ENCODE measurements around the gene TMEM235.

DNA sequence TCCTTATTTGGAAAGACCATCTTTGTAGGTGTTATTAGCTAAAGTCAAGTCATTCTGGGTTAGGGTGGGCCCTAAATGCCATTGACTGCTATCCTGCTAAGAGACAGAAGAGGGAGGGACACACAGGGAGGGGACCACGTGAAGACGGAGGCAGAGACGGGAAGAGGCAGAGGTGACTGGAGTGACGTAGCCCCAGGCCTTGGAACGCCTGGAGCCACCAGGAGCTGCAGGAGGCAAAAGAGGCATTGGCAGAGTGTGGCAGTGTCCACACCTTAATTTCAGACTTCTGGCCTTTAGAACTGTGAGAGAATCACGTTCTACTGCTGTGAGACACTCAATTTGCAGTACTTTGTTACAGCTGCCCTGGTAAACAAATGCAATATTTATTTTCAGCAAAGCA, 31.0 kb upstream of the TMEM235 start:
- TF ChIP-seq POLR2AphosphoS5 (IDR thresholded peaks at IDR 0.05; ENCODE audit: low read depth) = no peak
- TF ChIP-seq CTCF (conservative IDR thresholded peaks at IDR 0.05; ENCODE audit: low read depth in 2 of 2) = no peak
- no peak for TF ChIP-seq EZH2 (IDR thresholded peaks at IDR 0.05; ENCODE audit: low read depth, unreplicated experiment)
- no peak for TF ChIP-seq CREB1 (CRISPR knock-in tag; IDR thresholded peaks at IDR 0.05; ENCODE audit: low read depth)
- TF ChIP-seq, protein P1, sequence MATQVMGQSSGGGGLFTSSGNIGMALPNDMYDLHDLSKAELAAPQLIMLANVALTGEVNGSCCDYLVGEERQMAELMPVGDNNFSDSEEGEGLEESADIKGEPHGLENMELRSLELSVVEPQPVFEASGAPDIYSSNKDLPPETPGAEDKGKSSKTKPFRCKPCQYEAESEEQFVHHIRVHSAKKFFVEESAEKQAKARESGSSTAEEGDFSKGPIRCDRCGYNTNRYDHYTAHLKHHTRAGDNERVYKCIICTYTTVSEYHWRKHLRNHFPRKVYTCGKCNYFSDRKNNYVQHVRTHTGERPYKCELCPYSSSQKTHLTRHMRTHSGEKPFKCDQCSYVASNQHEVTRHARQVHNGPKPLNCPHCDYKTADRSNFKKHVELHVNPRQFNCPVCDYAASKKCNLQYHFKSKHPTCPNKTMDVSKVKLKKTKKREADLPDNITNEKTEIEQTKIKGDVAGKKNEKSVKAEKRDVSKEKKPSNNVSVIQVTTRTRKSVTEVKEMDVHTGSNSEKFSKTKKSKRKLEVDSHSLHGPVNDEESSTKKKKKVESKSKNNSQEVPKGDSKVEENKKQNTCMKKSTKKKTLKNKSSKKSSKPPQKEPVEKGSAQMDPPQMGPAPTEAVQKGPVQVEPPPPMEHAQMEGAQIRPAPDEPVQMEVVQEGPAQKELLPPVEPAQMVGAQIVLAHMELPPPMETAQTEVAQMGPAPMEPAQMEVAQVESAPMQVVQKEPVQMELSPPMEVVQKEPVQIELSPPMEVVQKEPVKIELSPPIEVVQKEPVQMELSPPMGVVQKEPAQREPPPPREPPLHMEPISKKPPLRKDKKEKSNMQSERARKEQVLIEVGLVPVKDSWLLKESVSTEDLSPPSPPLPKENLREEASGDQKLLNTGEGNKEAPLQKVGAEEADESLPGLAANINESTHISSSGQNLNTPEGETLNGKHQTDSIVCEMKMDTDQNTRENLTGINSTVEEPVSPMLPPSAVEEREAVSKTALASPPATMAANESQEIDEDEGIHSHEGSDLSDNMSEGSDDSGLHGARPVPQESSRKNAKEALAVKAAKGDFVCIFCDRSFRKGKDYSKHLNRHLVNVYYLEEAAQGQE (IDR thresholded peaks at IDR 0.05; ENCODE audit: unreplicated experiment) = no peak
- no peak for TF ChIP-seq ZNF114 (CRISPR knock-in tag; IDR thresholded peaks at IDR 0.05)
- TF ChIP-seq ZNF331 (CRISPR knock-in tag; IDR thresholded peaks at IDR 0.05; ENCODE audit: low read depth) = no peak
- no peak for TF ChIP-seq EZH2phosphoT487 (IDR thresholded peaks at IDR 0.05; ENCODE audit: unreplicated experiment)
- no peak for TF ChIP-seq JUNB (IDR thresholded peaks at IDR 0.05; ENCODE audit: unreplicated experiment)
- no peak for TF ChIP-seq NANOG (IDR thresholded peaks at IDR 0.05; ENCODE audit: borderline replicate concordance)
